ENCODE data around the gene EGFL8. TPM values are rescaled to one million over a fixed set of nuclear protein-coding genes. Genes with fewer than 3 reads are reported as not detected.

The EGFL8 gene
- total RNA-seq, 4 donors from 2014 or later: 8.9 to 28.1 (median 16.2) TPM

DNA sequence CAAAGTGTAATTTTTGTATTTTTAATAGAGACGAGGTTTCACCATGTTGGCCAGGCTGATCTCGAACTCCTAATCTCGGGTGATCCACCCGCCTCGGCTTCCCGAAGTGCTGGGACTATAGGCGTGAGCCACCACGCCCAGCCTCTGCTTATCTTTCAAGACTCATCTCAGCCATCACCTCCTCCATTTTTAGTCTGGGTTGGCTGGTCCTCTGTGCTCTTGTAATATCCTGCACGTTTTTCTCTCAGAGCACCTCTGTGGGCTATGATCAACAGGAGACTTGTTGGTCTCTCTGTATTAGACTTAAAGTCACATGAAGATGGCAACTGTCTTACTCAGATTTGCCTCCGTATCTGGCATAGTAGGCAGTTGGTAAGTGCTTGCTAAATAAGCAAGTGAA is 51.9 kb downstream of the EGFL8 start:
- TF ChIP-seq POLR2A (IDR thresholded peaks at IDR 0.05): no peak
- TF ChIP-seq, protein P1, sequence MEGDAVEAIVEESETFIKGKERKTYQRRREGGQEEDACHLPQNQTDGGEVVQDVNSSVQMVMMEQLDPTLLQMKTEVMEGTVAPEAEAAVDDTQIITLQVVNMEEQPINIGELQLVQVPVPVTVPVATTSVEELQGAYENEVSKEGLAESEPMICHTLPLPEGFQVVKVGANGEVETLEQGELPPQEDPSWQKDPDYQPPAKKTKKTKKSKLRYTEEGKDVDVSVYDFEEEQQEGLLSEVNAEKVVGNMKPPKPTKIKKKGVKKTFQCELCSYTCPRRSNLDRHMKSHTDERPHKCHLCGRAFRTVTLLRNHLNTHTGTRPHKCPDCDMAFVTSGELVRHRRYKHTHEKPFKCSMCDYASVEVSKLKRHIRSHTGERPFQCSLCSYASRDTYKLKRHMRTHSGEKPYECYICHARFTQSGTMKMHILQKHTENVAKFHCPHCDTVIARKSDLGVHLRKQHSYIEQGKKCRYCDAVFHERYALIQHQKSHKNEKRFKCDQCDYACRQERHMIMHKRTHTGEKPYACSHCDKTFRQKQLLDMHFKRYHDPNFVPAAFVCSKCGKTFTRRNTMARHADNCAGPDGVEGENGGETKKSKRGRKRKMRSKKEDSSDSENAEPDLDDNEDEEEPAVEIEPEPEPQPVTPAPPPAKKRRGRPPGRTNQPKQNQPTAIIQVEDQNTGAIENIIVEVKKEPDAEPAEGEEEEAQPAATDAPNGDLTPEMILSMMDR (IDR thresholded peaks at IDR 0.05): no peak
- Histone ChIP-seq H3K27ac (no peak overlapping the region), H3K27me3 (no peaks in the 10 kb centered on the region)

DNA sequence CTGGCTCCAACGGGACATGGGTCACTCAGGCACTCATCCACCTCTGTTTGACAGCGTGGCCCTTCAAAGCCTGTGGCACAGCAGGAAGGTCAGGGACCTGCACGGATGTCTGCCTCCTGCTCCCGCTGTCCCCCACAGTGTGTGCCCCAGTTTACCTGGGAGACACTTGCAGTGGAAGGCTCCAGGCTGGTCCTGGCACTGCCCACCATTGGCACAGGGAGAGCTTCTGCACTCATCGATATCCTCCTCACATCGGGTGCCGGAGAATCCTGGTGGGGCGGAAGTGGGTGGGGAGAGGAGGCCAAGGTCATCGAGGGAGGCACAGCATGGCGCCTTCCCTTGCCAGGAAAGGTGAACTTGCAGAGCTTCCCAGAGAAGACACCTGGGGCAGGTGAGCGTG is 52.6 kb downstream of the EGFL8 start:
- H3K4me1 ChIP-seq: peaks cover 0 to 2% (median 0%) of the 10 kb centered on the region in 4 donors
- DNase-seq: no peak
- H3K9me3 ChIP-seq: no peaks in the 10 kb centered on the region
- no peaks in the 10 kb centered on the region for H3K27me3 ChIP-seq
- H3K4me3 ChIP-seq: no peak overlapping the region
- no peak overlapping the region for H3K27ac ChIP-seq
- no peaks in the 10 kb centered on the region for H3K36me3 ChIP-seq
- TF ChIP-seq, protein P1 (IDR thresholded peaks at IDR 0.05): no peak
- TF ChIP-seq POLR2A (IDR thresholded peaks at IDR 0.05): no peak

More for the DNA sequence above, 51.9 kb downstream of the EGFL8 start:
- H3K9me3 ChIP-seq: no peaks in the 10 kb centered on the region
- DNase-seq: no peak
- no peaks in the 10 kb centered on the region for H3K4me1 ChIP-seq
- H3K36me3 ChIP-seq: no peaks in the 10 kb centered on the region
- H3K4me3 ChIP-seq: no peak overlapping the region

Small RNA genes within 50 kb of the gene (small RNA-seq; reads per million reads assigned to genes)
- gene AL662884.1 (0 reads per million in 2 donors), gene MIR6833 (0 reads per million in 2 donors)

Other genes starting within 250 kb of the EGFL8 start
- gene C2, start 236.9 kb upstream of the EGFL8 start, total RNA-seq: 10 to 100 TPM; 15.3 to 63.2 (median 38.4) TPM
- gene CFB, start 218.5 kb upstream of the EGFL8 start, total RNA-seq: 100 to 1,000 TPM in 1 of 4 donors, 10 to 100 TPM in 3; 23.1 to 183 (median 89.9) TPM
- 10 to 100 TPM; 45.4 to 59.7 (median 50.2) TPM for gene NELFE, start 205.6 kb upstream of the EGFL8 start, total RNA-seq
- 100 to 1,000 TPM in 2 of 4 donors, 10 to 100 TPM in 2; 81.3 to 130 (median 107) TPM for gene SKIC2, start 205.4 kb upstream of the EGFL8 start, total RNA-seq
- 10 to 100 TPM; 15.1 to 47.9 (median 24.1) TPM for gene DXO, start 192.5 kb upstream of the EGFL8 start, total RNA-seq
- gene C4A, start 182.5 kb upstream of the EGFL8 start, total RNA-seq: 10 to 100 TPM; 13.7 to 56.9 (median 20.8) TPM
- gene C4B, start 149.8 kb upstream of the EGFL8 start, total RNA-seq: 10 to 100 TPM; 11.0 to 80.0 (median 20.3) TPM
- gene CYP21A2, start 126.2 kb upstream of the EGFL8 start, total RNA-seq: 1 to 10 TPM in 1 of 4 donors, not detected in 3; 1.2 TPM
- gene TNXB, start 55.3 kb upstream of the EGFL8 start, total RNA-seq: 100 to 1,000 TPM in 2 of 4 donors, 10 to 100 TPM in 2; 38.5 to 301 (median 117) TPM
- gene ATF6B, start 36.3 kb upstream of the EGFL8 start, total RNA-seq: 100 to 1,000 TPM in 3 of 4 donors, 10 to 100 TPM in 1; 75.3 to 408 (median 156) TPM
- 1 to 10 TPM; 5.1 to 6.6 (median 5.6) TPM for gene FKBPL, start 34.3 kb upstream of the EGFL8 start, total RNA-seq
- 1 to 10 TPM in 3 of 4 donors, not detected in 1; 3.1 to 4.1 (median 3.8) TPM for gene PRRT1, start 12.7 kb upstream of the EGFL8 start, total RNA-seq
- 100 to 1,000 TPM in 1 of 4 donors, 10 to 100 TPM in 2, 1 to 10 TPM in 1; 7.4 to 121 (median 26.9) TPM for gene PPT2, start 10.5 kb upstream of the EGFL8 start, total RNA-seq
- 100 to 1,000 TPM in 1 of 4 donors, 10 to 100 TPM in 3; 28.9 to 140 (median 90.7) TPM for gene AGPAT1, start 11.5 kb downstream of the EGFL8 start, total RNA-seq
- 100 to 1,000 TPM in 3 of 4 donors, 10 to 100 TPM in 1; 84.2 to 199 (median 115) TPM for gene RNF5, start 13.8 kb downstream of the EGFL8 start, total RNA-seq
- 10 to 100 TPM in 2 of 4 donors, 1 to 10 TPM in 2; 2.8 to 31.4 (median 9.2) TPM for gene AGER, start 19.7 kb downstream of the EGFL8 start, total RNA-seq
- gene PBX2, start 25.6 kb downstream of the EGFL8 start, total RNA-seq: 10 to 100 TPM; 33.3 to 74.3 (median 64.4) TPM
- 10 to 100 TPM in 2 of 4 donors, 1 to 10 TPM in 2; 5.3 to 38.8 (median 10.3) TPM for gene GPSM3, start 28.0 kb downstream of the EGFL8 start, total RNA-seq
- 10 to 100 TPM in 2 of 4 donors, 1 to 10 TPM in 2; 1.8 to 50.3 (median 8.9) TPM for gene NOTCH4, start 59.5 kb downstream of the EGFL8 start, total RNA-seq
- not detected for gene TSBP1, start 207.3 kb downstream of the EGFL8 start, total RNA-seq
- gene BTNL2, start 242.6 kb downstream of the EGFL8 start, total RNA-seq: 1 to 10 TPM in 2 of 4 donors, not detected in 2; 3.6 to 3.8 TPM

Data from Peyer's patch (tissue), 4 donors.